Right lung (tissue), 10 donors: Measurements from ENCODE around the gene RET. TPM values are rescaled to one million over a fixed set of nuclear protein-coding genes. Genes with fewer than 3 reads are reported as not detected.
A peak's percentile ranks its signal among the peaks of the same experiment; 100 is the strongest.

Source experiments
- DNase-seq, 2 donors: peaks; one replicate each; pipeline ENCODE4 v3.0.0-alpha.2; 2013
- long read RNA-seq, 8 donors: transcript quantifications; one replicate each; lab custom pipeline, GENCODE V29; 2026
- polyA plus RNA-seq, 5 donors: library from polyadenylated mRNA; unstranded; fragments of 120-200 nt; gene quantifications; one replicate each; pipeline versions ENCODE4 v1.2.1 to v1.2.3, GENCODE V29; 2013; ENCODE audit warnings: inconsistent platforms in 1 of 5, low replicate concordance in 1 of 5; ENCODE audit not compliant: insufficient read length in 5 of 5, insufficient read depth in 1 of 5

RET gene
- 1 to 10 TPM; 1.5 to 2.8 (median 2.0) TPM for polyA plus RNA-seq
- long read RNA-seq, donor 1 = 0 reads
- long read RNA-seq, donor 2 = 0 reads
- long read RNA-seq, donor 3, full-length matches to known transcripts = 1 of 1 reads
- long read RNA-seq, donor 3, partial matches to known transcripts = 0 of 1 reads
- long read RNA-seq, donor 3, other reads (novel, unspliced or antisense) = 0 of 1 reads
- long read RNA-seq, donor 4 = 0 reads
- long read RNA-seq, donor 5 = 0 reads
- long read RNA-seq, donor 6 = 0 reads
- long read RNA-seq, donor 7, full-length matches to known transcripts = 1 of 1 reads
- long read RNA-seq, donor 7, partial matches to known transcripts = 0 of 1 reads
- long read RNA-seq, donor 7, other reads (novel, unspliced or antisense) = 0 of 1 reads
- long read RNA-seq, donor 8 = 0 reads

DNA sequence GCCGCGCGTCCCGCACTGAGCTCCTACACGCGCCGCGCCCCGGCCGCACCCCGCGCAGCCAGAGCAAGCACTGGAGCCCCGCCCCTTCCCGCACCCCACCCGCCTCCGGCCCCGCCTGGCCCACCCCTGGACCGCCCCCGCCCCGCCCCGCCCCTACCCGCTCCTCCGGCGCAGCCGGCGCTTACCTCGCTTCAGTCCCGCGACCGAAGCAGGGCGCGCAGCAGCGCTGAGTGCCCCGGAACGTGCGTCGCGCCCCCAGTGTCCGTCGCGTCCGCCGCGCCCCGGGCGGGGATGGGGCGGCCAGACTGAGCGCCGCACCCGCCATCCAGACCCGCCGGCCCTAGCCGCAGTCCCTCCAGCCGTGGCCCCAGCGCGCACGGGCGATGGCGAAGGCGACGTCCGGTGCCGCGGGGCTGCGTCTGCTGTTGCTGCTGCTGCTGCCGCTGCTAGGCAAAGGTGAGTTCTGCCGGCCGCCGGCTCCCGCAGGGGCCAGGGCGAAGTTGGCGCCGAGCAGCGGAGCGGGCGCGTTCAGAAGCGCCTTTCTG is at the start of gene RET:
TSS of gene RET (plus strand) at position 194 of the 545 bp plus-strand sequence. CDS start at position 384, 190 bp downstream.
- peak in 1 of 2 donors; percentile 20 for DNase-seq

- no peak for DNase-seq
These were observed 49.4 kb upstream of the RET start for GRCh38 chr10:43027331-43027955.

GRCh38 chr10:43028143-43028542 is 48.7 kb upstream of the RET start:
- DNase-seq = no peak

GRCh38 chr10:43029043-43029442 is 47.8 kb upstream of the RET start:
- DNase-seq = no peak

GRCh38 chr10:43032613-43033012 is 44.3 kb upstream of the RET start:
- DNase-seq = no peak

- no peak for DNase-seq
These were observed 41.1 kb upstream of the RET start for GRCh38 chr10:43035800-43036199.

DNA sequence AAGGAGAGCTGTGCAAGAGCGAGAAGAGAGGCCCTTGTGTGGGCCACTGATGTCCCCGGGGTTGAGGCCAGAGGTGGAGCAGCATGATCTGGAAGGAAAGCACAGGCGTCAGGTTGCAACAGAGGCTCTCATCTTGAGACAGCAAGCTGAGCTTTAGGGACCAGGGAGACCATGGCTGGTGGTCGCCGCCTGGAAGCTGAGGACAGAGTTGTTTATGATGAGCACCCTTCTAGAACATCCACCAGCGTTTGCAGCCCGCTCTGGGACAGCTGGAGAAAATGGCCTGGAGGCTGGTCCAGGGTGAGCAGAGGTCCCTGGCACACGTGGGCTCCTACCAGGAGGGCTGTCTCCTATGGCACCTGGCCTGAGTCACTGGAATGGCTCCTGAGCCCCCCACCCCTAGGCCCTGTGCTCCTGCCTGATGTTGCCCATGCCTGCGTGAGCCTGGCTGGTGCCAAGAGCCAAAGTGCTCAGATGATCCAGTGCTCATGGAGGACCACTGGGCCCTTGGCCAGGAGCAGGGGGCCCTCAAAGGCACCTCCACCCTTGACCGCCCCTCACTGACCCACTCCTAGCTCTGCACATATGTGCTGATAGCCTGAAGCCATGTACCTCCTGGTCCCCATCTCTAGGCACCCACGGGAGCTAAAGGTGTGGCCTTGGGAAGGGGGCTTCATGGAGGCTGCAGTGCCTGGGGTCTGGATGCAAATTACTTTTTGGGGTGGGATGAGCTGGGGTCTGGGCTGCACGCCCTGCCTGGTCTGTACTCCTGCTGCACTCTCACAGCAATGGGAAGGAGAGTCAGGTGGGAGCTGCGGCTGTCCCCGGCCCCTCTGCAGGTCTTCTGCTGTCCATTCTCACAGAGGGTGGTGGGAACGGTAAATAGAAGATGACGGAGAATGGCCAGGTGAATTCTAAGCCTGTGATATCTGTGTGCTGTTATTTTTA is 40.1 kb upstream of the RET start:
- DNase-seq = no peak

DNA sequence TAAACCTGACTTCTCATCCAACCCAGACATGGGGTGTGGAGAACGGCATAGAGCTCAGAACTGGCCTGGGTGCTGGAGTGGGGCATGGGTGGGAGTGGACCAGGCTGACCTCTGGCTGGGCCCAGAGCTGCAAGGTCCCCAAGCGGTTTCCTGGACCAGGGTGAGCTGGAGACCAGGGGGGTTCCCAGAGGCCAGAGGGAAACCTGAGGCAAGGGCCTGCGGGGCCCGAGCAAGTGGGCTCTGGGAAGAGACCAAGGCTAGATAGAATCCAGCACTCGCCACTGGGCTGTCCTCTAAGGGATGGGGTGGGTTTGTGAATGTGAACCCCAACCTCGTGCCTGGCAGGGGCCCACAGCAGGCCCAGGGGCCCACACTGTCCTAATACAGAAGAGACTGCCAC is 39.4 kb upstream of the RET start:
- DNase-seq = no peak

GRCh38 chr10:43037942-43038782 is 38.7 kb upstream of the RET start:
- DNase-seq = no peak

- no peak for DNase-seq
These were observed 37.9 kb upstream of the RET start for GRCh38 chr10:43038783-43039623.

DNA sequence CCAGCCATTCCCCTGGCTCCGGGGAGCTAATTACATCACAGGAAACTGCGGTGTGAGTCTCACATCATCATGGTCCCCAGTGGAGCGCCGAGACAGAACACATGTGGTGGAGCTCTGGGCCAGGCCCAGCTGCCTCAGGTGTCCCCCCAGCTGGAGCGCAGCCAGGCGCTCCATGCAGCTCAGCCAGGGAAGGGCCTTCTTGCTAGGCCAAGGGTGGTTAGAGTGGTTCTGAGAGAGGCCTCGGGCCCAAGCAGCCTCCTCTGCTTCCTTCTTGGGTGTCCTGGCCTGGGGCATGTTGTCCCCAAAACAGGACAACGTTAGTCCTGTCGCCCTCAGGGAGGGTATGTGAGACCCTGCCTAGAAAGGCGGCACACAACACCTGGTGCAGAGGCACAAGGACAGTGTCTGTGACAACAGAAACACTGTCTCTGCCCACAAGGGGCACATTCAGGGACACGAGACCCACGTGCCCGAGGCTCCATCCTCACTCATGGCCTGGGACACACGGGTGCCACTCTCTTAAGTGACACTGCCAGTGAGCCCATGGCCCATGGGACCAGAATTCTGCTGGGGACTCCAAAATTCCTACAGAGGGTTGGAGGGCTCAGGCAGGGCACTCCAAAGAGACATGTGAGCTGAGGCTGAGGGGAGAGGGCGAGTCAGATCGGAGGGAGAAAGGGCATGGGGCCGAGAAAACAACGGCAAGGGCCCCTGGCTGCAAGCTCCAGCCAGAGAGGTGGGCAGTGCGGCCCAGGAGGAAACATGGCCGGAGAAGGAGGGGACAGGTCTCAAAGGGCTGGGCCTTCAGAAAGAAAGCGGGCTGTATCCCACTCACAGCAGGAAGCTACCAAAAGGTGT is 37.0 kb upstream of the RET start:
- no peak for DNase-seq

- DNase-seq = no peak
These were observed 36.2 kb upstream of the RET start for GRCh38 chr10:43040482-43041256.

- DNase-seq = no peak
These were observed 35.2 kb upstream of the RET start for GRCh38 chr10:43041422-43042342.

GRCh38 chr10:43042503-43043341 is 34.1 kb upstream of the RET start:
- DNase-seq = no peak

- DNase-seq = no peak
These were observed 33.5 kb upstream of the RET start for GRCh38 chr10:43043342-43043772.
